Body of pancreas (tissue), 4 donors: ENCODE data around the gene DIS3L. TPM values are rescaled to one million over a fixed set of nuclear protein-coding genes. Genes with fewer than 3 reads are reported as not detected.

Source experiments
- ATAC-seq: fragments of 150-250 bp; one replicate; pipeline ENCODE4 v1.9.1; 2016
- DNase-seq, 4 donors: peaks; one replicate each; pipeline ENCODE4 v3.0.0-alpha.2; 2019
- H3K27ac ChIP-seq, 4 donors: fragments of 200-600 bp; sonication (generic); 1 replicate in 3 of 4; 2 replicates in 1 of 4; pipeline versions ENCODE4 v1.5.1 to v1.6.1; 2016 to 2019; ENCODE audit warnings: mild to moderate bottlenecking in 1 of 4, mixed read lengths in 1 of 4, moderate library complexity in 1 of 4
- H3K27me3 ChIP-seq, 2 donors: fragments of 200-600 bp; sonication (generic); one replicate each; pipeline ENCODE4 v1.6.0; 2016; ENCODE audit warnings: mild to moderate bottlenecking in 1 of 2
- H3K36me3 ChIP-seq, 2 donors: fragments of 200-600 bp; sonication (generic); replicated peaks in 1 of 2; 2 replicates each; pipeline ENCODE4 v1.5.1; 2016; ENCODE audit warnings: low read depth in 2 of 2; ENCODE audit not compliant: insufficient read depth in 1 of 2
- H3K4me1 ChIP-seq: fragments of 200-600 bp; sonication (generic); one replicate; pipeline ENCODE4 v1.6.0; 2016
- H3K4me3 ChIP-seq, 2 donors: fragments of 200-600 bp; sonication (generic); 1 replicate in 1 of 2; 2 replicates in 1 of 2; pipeline ENCODE4 v1.5.1; 2016 to 2019
- H3K9me3 ChIP-seq, 3 donors: fragments of 200-600 bp; sonication (generic); 1 replicate in 2 of 3; 2 replicates in 1 of 3; pipeline ENCODE4 v1.5.1; 2016
- POLR2A ChIP-seq, 3 donors: fragments of 450-650 bp; IDR thresholded peaks; one replicate each; pipeline ENCODE4 v1.6.1; 2016; ENCODE audit warnings: antibody characterized with exemption in 3 of 3, mild to moderate bottlenecking in 2 of 3
- WGBS, 2 donors: methylation state at CpG; one replicate each; pipeline ENCODE4 v1.1.5; 2017; 5-methylcytosine and 5-hydroxymethylcytosine counted together
- intact Hi-C: fragments of 100-400 bp; cut with DNase I; formaldehyde crosslinking; loops from one replicate; pipeline ENCODE4 v1.15.1; 2023
- total RNA-seq, 2 donors: library from RNA; depleted of rRNA; stranded (reverse); fragments of >200 nt; gene quantifications; one replicate each; pipeline ENCODE4 v1.1.0, GENCODE V29; 2016
- TF ChIP-seq, protein P1 (sequence below), 7 experiments: fragments of 450-650 bp in 4 of 7; fragments of 200-600 bp in 3 of 7; sonication (generic) in 3 of 7; IDR thresholded peaks; one replicate each; pipeline ENCODE4 v1.5.1; 2016 to 2019; ENCODE audit warnings: antibody characterized with exemption in 7 of 7

The DIS3L gene
- total RNA-seq, 2 donors from 2014 or later, result 17.5 to 17.9 TPM

DNA sequence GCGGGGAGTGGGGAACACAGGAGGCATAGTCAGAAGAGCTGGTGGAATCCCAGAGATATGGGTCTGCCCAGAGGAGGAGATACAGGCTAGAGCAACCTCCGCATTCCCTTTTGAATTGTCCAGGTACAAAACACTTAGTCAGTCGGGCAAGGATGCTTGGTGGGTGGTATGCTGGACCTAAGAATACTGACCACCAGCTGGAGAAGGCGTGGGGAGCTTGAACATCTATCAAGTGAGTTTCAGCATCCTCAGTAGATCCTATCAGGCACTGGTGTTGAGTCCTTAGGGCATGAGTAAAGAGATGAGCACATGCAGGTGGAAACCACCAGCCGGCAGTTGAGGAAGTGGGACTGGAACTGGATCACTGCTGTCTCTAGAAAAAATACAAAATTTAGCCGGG, 14.7 kb upstream of the DIS3L start:
- intact Hi-C loops, result no loop called here

DNA sequence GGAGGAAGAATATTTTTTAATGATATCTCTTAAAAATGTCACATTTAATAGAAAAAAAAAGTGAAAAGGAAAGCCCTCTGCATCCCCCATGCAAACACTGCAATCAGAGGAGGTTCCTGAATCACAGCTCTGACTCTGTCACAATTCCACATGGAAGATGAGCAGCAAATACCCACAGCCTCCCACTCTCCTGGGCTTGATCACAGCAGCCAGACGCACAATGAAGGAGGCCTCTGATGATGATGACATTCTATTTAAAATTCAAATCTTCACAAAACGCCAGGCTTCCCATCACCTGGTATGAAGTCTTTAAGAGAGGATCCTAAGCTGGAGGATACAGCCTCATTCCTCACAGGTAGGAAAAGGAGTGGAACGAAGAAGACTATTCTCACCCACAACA, 9.1 kb upstream of the DIS3L start:
- no peaks in the 10 kb centered on the region for H3K4me1 ChIP-seq
- H3K27me3 ChIP-seq, result no peaks in the 10 kb centered on the region
- 84 to 87% methylated on average over 3 of the region's 3 CpGs for WGBS, 2 donors
- no peaks in the 10 kb centered on the region for H3K36me3 ChIP-seq
- no peak for DNase-seq
- intact Hi-C loops, result no loop called here
- H3K9me3 ChIP-seq, result no peaks in the 10 kb centered on the region
- no peak for ATAC-seq
- no peak overlapping the region for H3K27ac ChIP-seq
- no peak for TF ChIP-seq POLR2A (IDR thresholded peaks at IDR 0.05)
- TF ChIP-seq, protein P1, sequence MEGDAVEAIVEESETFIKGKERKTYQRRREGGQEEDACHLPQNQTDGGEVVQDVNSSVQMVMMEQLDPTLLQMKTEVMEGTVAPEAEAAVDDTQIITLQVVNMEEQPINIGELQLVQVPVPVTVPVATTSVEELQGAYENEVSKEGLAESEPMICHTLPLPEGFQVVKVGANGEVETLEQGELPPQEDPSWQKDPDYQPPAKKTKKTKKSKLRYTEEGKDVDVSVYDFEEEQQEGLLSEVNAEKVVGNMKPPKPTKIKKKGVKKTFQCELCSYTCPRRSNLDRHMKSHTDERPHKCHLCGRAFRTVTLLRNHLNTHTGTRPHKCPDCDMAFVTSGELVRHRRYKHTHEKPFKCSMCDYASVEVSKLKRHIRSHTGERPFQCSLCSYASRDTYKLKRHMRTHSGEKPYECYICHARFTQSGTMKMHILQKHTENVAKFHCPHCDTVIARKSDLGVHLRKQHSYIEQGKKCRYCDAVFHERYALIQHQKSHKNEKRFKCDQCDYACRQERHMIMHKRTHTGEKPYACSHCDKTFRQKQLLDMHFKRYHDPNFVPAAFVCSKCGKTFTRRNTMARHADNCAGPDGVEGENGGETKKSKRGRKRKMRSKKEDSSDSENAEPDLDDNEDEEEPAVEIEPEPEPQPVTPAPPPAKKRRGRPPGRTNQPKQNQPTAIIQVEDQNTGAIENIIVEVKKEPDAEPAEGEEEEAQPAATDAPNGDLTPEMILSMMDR (IDR thresholded peaks at IDR 0.05), result no peak
- H3K4me3 ChIP-seq, result no peak overlapping the region

More for the DNA sequence above, 14.7 kb upstream of the DIS3L start:
- Histone ChIP-seq H3K4me1 (no peaks in the 10 kb centered on the region), H3K27me3 (no peaks in the 10 kb centered on the region), H3K9me3 (no peaks in the 10 kb centered on the region), H3K27ac (no peak overlapping the region), H3K4me3 (no peak overlapping the region), H3K36me3 (no peaks in the 10 kb centered on the region)
- ATAC-seq (no peak), DNase-seq (no peak)
- WGBS, 2 donors, result 86 to 93% methylated on average over 6 of the region's 6 CpGs
- TF ChIP-seq, protein P1 (IDR thresholded peaks at IDR 0.05), result no peak
- TF ChIP-seq POLR2A (IDR thresholded peaks at IDR 0.05), result no peak

DNA sequence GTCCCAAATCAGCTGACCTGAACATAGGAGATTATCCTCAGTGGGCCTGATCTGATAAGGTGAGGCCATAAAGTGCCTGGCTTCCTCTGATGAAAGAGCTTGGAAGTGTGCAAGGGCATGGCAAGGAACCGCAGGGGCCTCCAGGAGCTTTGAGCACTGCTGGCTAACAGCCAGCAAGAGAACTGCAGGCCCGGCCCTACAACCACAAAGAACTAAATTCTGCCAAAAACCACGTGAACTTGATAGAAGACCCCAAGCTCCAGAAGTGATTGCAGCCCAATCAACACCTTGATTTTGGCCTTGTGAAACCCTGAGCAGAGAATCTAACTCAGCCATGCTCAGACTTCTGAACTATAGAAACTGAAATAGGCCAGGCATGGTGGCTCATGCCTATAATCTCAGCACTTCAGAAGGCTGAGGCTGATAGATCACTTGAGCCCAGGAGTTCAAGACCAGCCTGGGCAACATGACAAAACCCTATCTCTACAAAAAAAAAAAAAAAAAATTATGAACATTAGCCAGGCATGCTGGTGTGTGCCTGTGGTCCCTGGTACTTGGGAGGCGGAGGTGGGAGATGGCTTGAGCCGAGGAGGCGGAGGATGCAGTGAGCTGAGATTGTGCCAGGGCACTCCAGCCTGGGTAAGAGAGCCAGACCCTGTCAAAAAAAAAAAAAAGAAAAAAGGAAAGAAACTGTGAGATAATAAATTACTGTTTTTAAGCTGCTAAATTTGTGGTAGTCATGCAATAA, 7.7 kb upstream of the DIS3L start:
- H3K27me3 ChIP-seq, result no peaks in the 10 kb centered on the region
- H3K36me3 ChIP-seq, result no peaks in the 10 kb centered on the region
- TF ChIP-seq, protein P1 (IDR thresholded peaks at IDR 0.05), result no peak
- TF ChIP-seq POLR2A (IDR thresholded peaks at IDR 0.05), result no peak
- no peak for ATAC-seq
- no peak overlapping the region for H3K4me3 ChIP-seq
- no peaks in the 10 kb centered on the region for H3K4me1 ChIP-seq
- intact Hi-C loops, result no loop called here
- no peaks in the 10 kb centered on the region for H3K9me3 ChIP-seq
- DNase-seq, result no peak
- no peak overlapping the region for H3K27ac ChIP-seq
- 81 to 96% methylated on average over 5 to 6 of the region's 6 CpGs for WGBS, 2 donors

DNA sequence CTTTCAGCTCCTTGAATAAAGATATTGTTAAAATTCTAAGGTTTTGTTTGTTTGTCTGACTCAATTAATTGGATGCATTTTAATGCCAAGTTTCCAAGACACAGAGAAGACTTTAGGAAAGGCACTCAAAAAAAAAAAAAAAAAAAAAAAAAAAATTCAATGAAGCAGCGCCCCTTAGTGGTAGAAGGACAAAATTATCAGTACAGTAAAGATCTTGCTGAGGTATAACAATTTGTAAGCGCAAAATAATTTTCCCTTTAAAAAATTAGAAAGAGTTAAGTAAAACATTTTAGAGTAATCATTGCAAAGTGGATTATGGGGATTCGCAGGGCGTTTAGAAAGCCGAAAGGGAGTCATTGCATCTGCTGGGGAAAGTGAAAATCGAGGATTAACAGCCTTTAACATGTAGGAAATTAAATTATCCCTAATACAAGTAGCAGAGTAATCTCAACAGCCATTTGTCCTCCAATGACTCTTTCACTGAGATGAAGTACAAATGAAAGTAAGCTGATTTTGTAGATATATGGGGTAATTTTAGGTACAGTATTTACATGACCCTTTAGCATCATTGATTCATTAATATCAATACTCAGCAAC, 5.8 kb upstream of the DIS3L start:
- peaks cover 10% of the 10 kb centered on the region for H3K4me1 ChIP-seq
- H3K36me3 ChIP-seq, result no peaks in the 10 kb centered on the region
- ATAC-seq (no peak), DNase-seq (no peak)
- no peak overlapping the region for H3K27ac ChIP-seq
- TF ChIP-seq, protein P1 (IDR thresholded peaks at IDR 0.05), result peak; percentile 20 to 68 (median 43)
- TF ChIP-seq POLR2A (IDR thresholded peaks at IDR 0.05), result no peak
- H3K27me3 ChIP-seq, result no peaks in the 10 kb centered on the region
- WGBS, 2 donors, result 12 to 15% methylated on average over 6 of the region's 6 CpGs
- intact Hi-C loops, result no loop called here
- H3K4me3 ChIP-seq, result no peak overlapping the region
- no peaks in the 10 kb centered on the region for H3K9me3 ChIP-seq

DNA sequence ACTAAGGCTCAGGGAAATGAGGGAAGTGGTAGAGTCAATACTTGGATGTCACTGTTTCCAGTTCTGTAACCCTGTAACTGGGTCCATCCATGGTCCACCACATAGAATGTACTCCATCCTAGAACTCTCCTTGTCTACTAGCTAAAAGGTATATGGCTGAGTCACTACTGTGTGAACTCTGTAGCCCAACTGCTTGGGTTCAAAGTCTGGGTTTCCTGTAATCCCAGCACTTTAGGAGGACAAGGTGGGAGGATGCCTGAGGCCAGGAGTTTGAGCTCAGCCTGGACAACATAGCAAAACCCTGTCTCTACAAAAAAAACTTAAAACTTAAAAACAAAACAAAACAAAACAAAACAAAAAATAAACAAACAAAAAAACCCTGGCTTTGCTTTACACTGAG, 5.3 kb upstream of the DIS3L start:
- intact Hi-C loops, result no loop called here
- DNase-seq, result no peak
- H3K4me3 ChIP-seq, result no peak overlapping the region

More for the DNA sequence above, 5.3 kb upstream of the DIS3L start:
- Histone ChIP-seq H3K9me3 (no peaks in the 10 kb centered on the region), H3K27me3 (no peaks in the 10 kb centered on the region), H3K27ac (no peak overlapping the region), H3K36me3 (no peaks in the 10 kb centered on the region), H3K4me1 (peaks cover 13% of the 10 kb centered on the region)
- no peak for ATAC-seq
- TF ChIP-seq, protein P1 (IDR thresholded peaks at IDR 0.05), result no peak
- TF ChIP-seq POLR2A (IDR thresholded peaks at IDR 0.05), result no peak
